Caki2 (cell line): ENCODE measurements around the gene MBD1. TPM values are rescaled to one million over a fixed set of nuclear protein-coding genes. Genes with fewer than 3 reads are reported as not detected.
"Not testable (repeated sequence)": the region's sequence is repeated elsewhere in the genome, so short reads cannot be mapped to it uniquely, and the experiment has no call there.

Experiments used
- DNase-seq: peaks from one replicate; pipeline ENCODE4 v3.0.0-alpha.2; 2015; ENCODE audit warnings: low read depth
- in situ Hi-C: cut with HindIII; loops from 2 replicates; pipeline ENCODE4 v1.10.0; 2016; ENCODE audit warnings: low sequenced_read_pairs, low pct_unique_long_range_greater_than_20kb, mixed read lengths
- total RNA-seq: library from RNA; depleted of rRNA; stranded (reverse); fragments of >200 nt; shearing (Covaris generic); gene quantifications from 2 replicates; pipeline ENCODE4 v1.2.3, GENCODE V29; 2014; ENCODE audit warnings: low replicate concordance; rRNA removed

The MBD1 gene
- total RNA-seq: 22.7 and 28.3 TPM in 2 replicates

GRCh38 chr18:50281295-50281971, at the start of gene MBD1:
Gene MBD1, minus strand, starts transcription at chr18:50281523. Its CDS starts 1,531 bp downstream, at chr18:50279992.
- in situ Hi-C loops: no loop called here
- peak; percentile 96 for DNase-seq

- in situ Hi-C loops: no loop called here
- DNase-seq: no peak
These were observed 48.9 kb upstream of the MBD1 start for GRCh38 chr18:50330176-50330575.

GRCh38 chr18:50327983-50328382, 46.7 kb upstream of the MBD1 start:
- DNase-seq: no peak
- in situ Hi-C loops: no loop called here

GRCh38 chr18:50320719-50321118, 39.4 kb upstream of the MBD1 start:
- DNase-seq: no peak
- in situ Hi-C loops: no loop called here

- no peak for DNase-seq
- in situ Hi-C loops: no loop called here
These were observed 34.0 kb upstream of the MBD1 start for GRCh38 chr18:50315100-50315871.

GRCh38 chr18:50313873-50314460, 32.6 kb upstream of the MBD1 start:
- DNase-seq: no peak
- in situ Hi-C loops: no loop called here

- no peak for DNase-seq
- in situ Hi-C loops: no loop called here
These were observed 31.8 kb upstream of the MBD1 start for GRCh38 chr18:50313031-50313607.

- no peak for DNase-seq
- in situ Hi-C loops: no loop called here
These were observed 31.1 kb upstream of the MBD1 start for GRCh38 chr18:50312296-50313030.

GRCh38 chr18:50311650-50312049, 30.3 kb upstream of the MBD1 start:
- no peak for DNase-seq
- in situ Hi-C loops: no loop called here

- DNase-seq: no peak
- in situ Hi-C loops: no loop called here
These were observed 28.8 kb upstream of the MBD1 start for GRCh38 chr18:50310080-50310479.

- DNase-seq, in situ Hi-C loops: not testable (repeated sequence)
These were observed 27.5 kb upstream of the MBD1 start for GRCh38 chr18:50308851-50309250.

- DNase-seq: peak; percentile 66
These were observed 26.6 kb upstream of the MBD1 start for GRCh38 chr18:50307738-50308470.

GRCh38 chr18:50307400-50307737, 26.0 kb upstream of the MBD1 start:
- DNase-seq: no peak
- in situ Hi-C loops: no loop called here

More at GRCh38 chr18:50307738-50308470, 26.6 kb upstream of the MBD1 start:
- in situ Hi-C loops: no loop called here

GRCh38 chr18:50306944-50307343, 25.6 kb upstream of the MBD1 start:
- in situ Hi-C loops: no loop called here
- DNase-seq: no peak

- DNase-seq: no peak
- in situ Hi-C loops: no loop called here
These were observed 19.8 kb upstream of the MBD1 start for GRCh38 chr18:50301074-50301473.

- no peak for DNase-seq
- in situ Hi-C loops: no loop called here
These were observed 18.5 kb upstream of the MBD1 start for GRCh38 chr18:50299626-50300388.
